HEK293 (cell line): ENCODE measurements around the gene CD69.

ENCODE experiments used
- CTCF ChIP-seq: fragments of 450-650 bp; formaldehyde crosslinking; IDR thresholded peaks from 2 replicates; pipeline ENCODE4 v1.5.1; 2016; ENCODE audit warnings: missing biosample characterization, missing genetic modification characterization
- PATZ1 ChIP-seq: fragments of 450-650 bp; formaldehyde crosslinking; IDR thresholded peaks from 2 replicates; pipeline ENCODE4 v1.5.1; 2016; ENCODE audit warnings: missing biosample characterization, missing genetic modification characterization
- TCF7L2 ChIP-seq: IDR thresholded peaks from 2 replicates; pipeline ENCODE4 v1.6.1; 2011; ENCODE audit warnings: low read depth, mild to moderate bottlenecking, inconsistent platforms, low read length, moderate library complexity, borderline replicate concordance
- ZBTB26 ChIP-seq: fragments of 450-650 bp; formaldehyde crosslinking; optimal IDR thresholded peaks from 2 replicates; pipeline ENCODE3; 2016; ENCODE audit warnings: missing biosample characterization, mild to moderate bottlenecking, missing genetic modification characterization
- ZBTB8A ChIP-seq: fragments of 450-650 bp; formaldehyde crosslinking; IDR thresholded peaks from 2 replicates; pipeline ENCODE4 v1.5.1; 2016; ENCODE audit warnings: missing biosample characterization, missing genetic modification characterization
- ZNF274 ChIP-seq, 2 experiments: fragments of 200-500 bp in 1 of 2; fragments of 450-650 bp in 1 of 2; sonication (Bioruptor generic) in 1 of 2; formaldehyde crosslinking in 1 of 2; IDR thresholded peaks; 2 replicates each; pipeline versions ENCODE4 v1.5.1 to v1.6.1; 2014 to 2016; ENCODE audit warnings: borderline replicate concordance in 1 of 2, inconsistent platforms in 1 of 2, low read length in 1 of 2, missing biosample characterization in 1 of 2, missing genetic modification characterization in 1 of 2
- ZNF280D ChIP-seq: fragments of 450-650 bp; formaldehyde crosslinking; IDR thresholded peaks from 2 replicates; pipeline ENCODE4 v1.5.1; 2016; ENCODE audit warnings: missing biosample characterization, missing genetic modification characterization
- ZNF747 ChIP-seq: fragments of 450-650 bp; formaldehyde crosslinking; IDR thresholded peaks from 2 replicates; pipeline ENCODE4 v1.5.1; 2016; ENCODE audit warnings: missing biosample characterization, missing genetic modification characterization

- TF ChIP-seq CTCF (tag by site-specific recombination), result no peak
- no peak for TF ChIP-seq ZNF747 (tag by site-specific recombination)
- no peak for TF ChIP-seq ZNF274 (IDR thresholded peaks at IDR 0.05; ENCODE audit: low read length)
- TF ChIP-seq ZNF274 (tag by site-specific recombination; IDR thresholded peaks at IDR 0.05; ENCODE audit: borderline replicate concordance), result no peak
- TF ChIP-seq ZNF280D (tag by site-specific recombination), result no peak
- TF ChIP-seq TCF7L2, result no peak
- TF ChIP-seq PATZ1 (tag by site-specific recombination), result no peak
- no peak for TF ChIP-seq ZBTB8A (tag by site-specific recombination)
- no peak for TF ChIP-seq ZBTB26 (tag by site-specific recombination)
Measured at GRCh38 chr12:9740106-9740750, 20.5 kb downstream of the CD69 start.
